Thoracic aorta (tissue), 2 donors: ENCODE results near the gene GFRA1. TPM values are rescaled to one million over a fixed set of nuclear protein-coding genes. Genes with fewer than 3 reads are reported as not detected.

Source experiments
- ATAC-seq: fragments of 150-250 bp; one replicate; pipeline ENCODE4 v1.8.0; 2017; ENCODE audit warnings: low read depth; ENCODE audit not compliant: insufficient number of reproducible peaks, low FRiP score
- DNase-seq: peaks from one replicate; pipeline ENCODE4 v3.0.0-alpha.2; 2020; ENCODE audit warnings: low spot score
- H3K27ac ChIP-seq, 2 donors: fragments of 200-600 bp; sonication (generic); 1 replicate in 1 of 2; 2 replicates in 1 of 2; pipeline ENCODE4 v1.5.1; 2016; ENCODE audit warnings: mild to moderate bottlenecking in 2 of 2, moderate library complexity in 2 of 2
- H3K27me3 ChIP-seq: fragments of 200-600 bp; sonication (generic); replicated peaks from 2 replicates; pipeline ENCODE4 v1.6.0; 2016; ENCODE audit warnings: mild to moderate bottlenecking; ENCODE audit not compliant: insufficient read depth
- H3K36me3 ChIP-seq: fragments of 200-600 bp; sonication (generic); one replicate; pipeline ENCODE4 v1.5.1; 2016
- H3K4me1 ChIP-seq, 2 donors: fragments of 200-600 bp; sonication (generic); 1 replicate in 1 of 2; 2 replicates in 1 of 2; pipeline versions ENCODE4 v1.5.1 to v1.6.0; 2016; ENCODE audit warnings: low read depth in 2 of 2, mild to moderate bottlenecking in 1 of 2; ENCODE audit not compliant: control insufficient read depth in 1 of 2
- H3K4me3 ChIP-seq: fragments of 200-600 bp; sonication (generic); 2 replicates; pipeline ENCODE4 v1.5.1; 2016; ENCODE audit warnings: mild to moderate bottlenecking
- H3K9me3 ChIP-seq: fragments of 200-600 bp; sonication (generic); 2 replicates; pipeline ENCODE4 v1.5.1; 2016
- total RNA-seq, 2 donors: library from RNA; depleted of rRNA; stranded (reverse); fragments of >200 nt; gene quantifications; one replicate each; pipeline versions ENCODE4 v1.1.0 to v1.2.3, GENCODE V29; 2016
- TF ChIP-seq, protein P1 (sequence below): fragments of 200-600 bp; sonication (generic); IDR thresholded peaks from one replicate; pipeline ENCODE4 v1.5.1; 2019; ENCODE audit warnings: antibody characterized with exemption

Gene GFRA1
- total RNA-seq, 2 donors from 2014 or later: 5.8 to 9.3 TPM

DNA sequence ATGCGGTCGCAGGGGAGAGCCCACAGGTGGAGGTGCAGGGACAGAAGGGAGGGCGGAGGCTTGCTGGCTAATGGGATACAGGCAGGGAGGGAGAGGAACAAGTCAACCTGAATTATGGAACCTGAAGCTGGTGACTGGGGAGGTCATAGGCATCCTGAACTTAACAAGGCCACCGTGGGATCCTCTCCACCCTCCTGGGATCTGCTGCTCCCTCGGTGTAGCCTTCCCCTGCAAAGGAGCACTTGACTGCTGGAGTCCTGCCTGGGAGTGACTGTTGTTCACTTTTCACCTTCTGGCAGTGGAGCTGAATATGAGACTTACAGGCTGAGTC lies 223.1 kb downstream of the GFRA1 start:
- Histone ChIP-seq H3K4me3 (no peak overlapping the region), H3K4me1 (peaks cover 1 to 25% of the 10 kb centered on the region in 2 donors), H3K36me3 (no peaks in the 10 kb centered on the region), H3K27me3 (no peaks in the 10 kb centered on the region), H3K27ac (no peak overlapping the region), H3K9me3 (no peaks in the 10 kb centered on the region)
- no peak for DNase-seq
- ATAC-seq: no peak
- TF ChIP-seq, protein P1, sequence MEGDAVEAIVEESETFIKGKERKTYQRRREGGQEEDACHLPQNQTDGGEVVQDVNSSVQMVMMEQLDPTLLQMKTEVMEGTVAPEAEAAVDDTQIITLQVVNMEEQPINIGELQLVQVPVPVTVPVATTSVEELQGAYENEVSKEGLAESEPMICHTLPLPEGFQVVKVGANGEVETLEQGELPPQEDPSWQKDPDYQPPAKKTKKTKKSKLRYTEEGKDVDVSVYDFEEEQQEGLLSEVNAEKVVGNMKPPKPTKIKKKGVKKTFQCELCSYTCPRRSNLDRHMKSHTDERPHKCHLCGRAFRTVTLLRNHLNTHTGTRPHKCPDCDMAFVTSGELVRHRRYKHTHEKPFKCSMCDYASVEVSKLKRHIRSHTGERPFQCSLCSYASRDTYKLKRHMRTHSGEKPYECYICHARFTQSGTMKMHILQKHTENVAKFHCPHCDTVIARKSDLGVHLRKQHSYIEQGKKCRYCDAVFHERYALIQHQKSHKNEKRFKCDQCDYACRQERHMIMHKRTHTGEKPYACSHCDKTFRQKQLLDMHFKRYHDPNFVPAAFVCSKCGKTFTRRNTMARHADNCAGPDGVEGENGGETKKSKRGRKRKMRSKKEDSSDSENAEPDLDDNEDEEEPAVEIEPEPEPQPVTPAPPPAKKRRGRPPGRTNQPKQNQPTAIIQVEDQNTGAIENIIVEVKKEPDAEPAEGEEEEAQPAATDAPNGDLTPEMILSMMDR: no peak

DNA sequence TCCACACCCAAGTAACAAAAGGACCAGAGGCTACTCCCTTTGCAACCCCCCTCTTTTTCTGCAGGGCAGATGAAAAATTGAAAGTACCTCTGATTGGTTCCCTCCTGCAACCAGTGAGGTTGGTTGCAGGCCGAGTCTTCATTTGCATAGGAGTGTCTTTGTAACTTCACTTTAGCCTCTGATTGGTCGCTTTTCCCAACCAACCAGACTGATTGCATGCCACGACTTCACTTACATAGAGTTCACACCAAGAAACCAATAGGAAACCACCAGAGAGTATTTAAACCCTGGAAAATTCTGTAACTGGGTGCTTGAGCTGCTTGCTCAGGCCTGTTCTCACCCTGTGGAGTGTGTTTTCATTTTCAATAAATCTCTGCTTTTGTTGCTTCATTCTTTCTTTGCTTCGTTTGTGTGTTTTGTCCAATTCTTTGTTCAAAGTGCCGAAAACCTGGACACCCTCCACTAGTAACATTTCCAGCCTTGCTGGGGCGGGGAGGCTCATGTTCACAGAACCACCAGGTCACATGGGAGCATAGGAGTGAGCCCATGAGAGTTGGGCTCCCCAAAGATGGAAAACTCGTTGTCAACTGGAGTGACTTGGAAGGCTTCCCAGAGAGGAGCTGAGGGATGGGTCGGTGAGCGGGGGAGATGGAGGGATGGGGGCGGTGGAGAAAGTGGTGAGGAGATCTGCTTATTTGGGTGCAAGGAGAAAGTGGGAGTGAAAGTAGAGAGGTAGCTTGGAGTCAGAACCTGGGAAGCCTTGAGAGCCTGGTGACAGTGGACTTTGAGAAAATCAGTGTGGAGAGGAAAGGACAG lies 223.6 kb downstream of the GFRA1 start:
- ATAC-seq (no peak), DNase-seq (no peak)
- Histone ChIP-seq H3K4me1 (peaks cover 5 to 31% of the 10 kb centered on the region in 2 donors), H3K9me3 (no peaks in the 10 kb centered on the region), H3K27ac (no peak overlapping the region), H3K4me3 (no peak overlapping the region), H3K27me3 (no peaks in the 10 kb centered on the region), H3K36me3 (no peaks in the 10 kb centered on the region)
- TF ChIP-seq, protein P1: no peak

DNA sequence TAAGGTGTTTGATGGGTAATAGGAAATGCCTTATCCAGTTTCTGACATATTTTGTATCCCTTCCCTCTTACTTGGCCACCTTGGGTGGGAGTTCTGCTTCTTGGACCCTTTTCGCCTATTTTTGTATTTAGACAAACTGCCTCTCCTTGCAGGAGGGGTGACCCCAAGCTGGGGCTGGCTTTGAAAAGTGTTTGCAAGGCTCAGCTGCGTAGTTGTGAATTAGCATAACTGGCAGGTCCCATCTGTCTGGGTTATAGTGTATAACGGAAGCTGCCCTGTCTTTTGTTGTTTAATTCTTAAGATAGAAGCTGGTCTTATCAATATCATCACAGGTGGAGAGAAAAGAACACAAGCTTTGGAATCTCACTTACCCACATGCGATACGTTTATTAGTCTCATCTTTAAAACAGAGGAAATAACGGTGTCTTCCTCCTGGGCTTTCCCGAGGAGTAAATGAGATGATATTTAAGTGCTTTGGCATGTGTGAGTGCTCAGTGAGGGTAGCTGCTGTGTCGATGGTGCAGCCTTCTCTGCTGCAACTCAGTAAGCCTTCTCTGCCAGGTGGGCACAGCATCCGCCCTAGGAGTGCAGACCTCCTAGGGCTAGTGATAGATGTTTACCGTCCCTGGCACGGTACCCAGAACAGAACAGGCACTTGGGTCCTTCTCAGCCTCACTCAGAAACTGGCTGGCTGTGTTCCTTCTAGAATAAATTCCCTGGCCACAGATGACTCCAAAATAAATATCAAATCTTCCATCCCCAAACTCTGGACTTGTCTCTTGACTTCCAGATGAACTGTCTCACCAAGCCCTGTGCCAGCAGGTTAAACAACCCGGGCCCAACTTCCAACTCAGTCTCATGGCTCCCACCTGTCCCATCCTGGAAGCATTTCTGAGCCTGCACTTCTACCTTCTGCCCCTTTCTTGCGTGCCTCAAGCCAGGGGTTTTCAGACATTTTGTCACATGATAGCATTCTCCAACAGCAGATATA lies 227.3 kb downstream of the GFRA1 start:
- TF ChIP-seq, protein P1: no peak
- Histone ChIP-seq H3K36me3 (no peaks in the 10 kb centered on the region), H3K4me1 (peaks cover 8 to 37% of the 10 kb centered on the region in 2 donors), H3K9me3 (no peaks in the 10 kb centered on the region), H3K27ac (no peak overlapping the region), H3K27me3 (no peaks in the 10 kb centered on the region), H3K4me3 (no peak overlapping the region)
- ATAC-seq (no peak), DNase-seq (no peak)

DNA sequence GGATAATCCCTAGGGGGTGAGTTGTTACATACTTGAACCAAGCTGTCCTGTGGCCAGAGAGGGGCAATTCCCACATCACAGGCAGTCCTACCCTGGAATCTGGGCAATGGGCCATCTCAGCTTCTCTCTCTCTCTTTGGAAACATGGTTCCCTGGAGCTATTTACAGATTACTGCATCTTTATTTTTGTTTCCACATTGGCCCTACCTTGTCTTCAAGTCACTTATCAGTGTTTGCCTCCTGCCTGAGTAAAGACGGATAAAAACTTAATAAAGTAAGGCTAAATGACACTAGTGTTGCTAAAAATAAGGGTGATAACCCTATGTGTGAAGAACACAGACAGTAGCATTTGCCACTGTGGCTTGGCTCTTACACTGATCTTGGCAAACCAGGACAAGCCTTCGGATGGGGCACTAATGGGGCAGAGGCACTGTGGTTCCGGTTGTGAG lies 228.2 kb downstream of the GFRA1 start:
- ATAC-seq (no peak), DNase-seq (no peak)
- Histone ChIP-seq H3K4me1 (peaks cover 8 to 37% of the 10 kb centered on the region in 2 donors), H3K27ac (no peak overlapping the region), H3K4me3 (peak overlapping the region; percentile 25), H3K27me3 (no peaks in the 10 kb centered on the region), H3K36me3 (no peaks in the 10 kb centered on the region), H3K9me3 (no peaks in the 10 kb centered on the region)
- TF ChIP-seq, protein P1: no peak

DNA sequence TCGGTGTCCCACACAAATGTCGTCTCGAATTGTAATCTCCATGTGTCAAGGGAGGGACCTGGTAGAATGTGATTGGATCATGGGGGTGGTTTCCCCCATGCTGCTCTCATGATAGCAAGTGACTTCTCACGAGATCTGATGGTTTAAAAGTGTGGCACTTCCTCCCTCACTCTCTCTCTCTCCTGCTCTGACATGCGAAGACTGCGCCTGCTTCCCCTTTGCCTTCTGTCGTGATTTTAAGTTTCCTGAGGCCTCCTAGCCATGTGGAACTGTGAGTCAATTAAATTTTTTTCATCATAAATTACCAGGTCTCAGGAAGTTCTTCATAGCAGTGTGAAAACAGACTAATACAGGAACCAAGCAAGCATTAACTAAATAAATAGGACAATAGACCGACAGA lies 229.1 kb downstream of the GFRA1 start:
- ATAC-seq: no peak
- no peaks in the 10 kb centered on the region for H3K9me3 ChIP-seq

More for the DNA sequence above, 229.1 kb downstream of the GFRA1 start:
- TF ChIP-seq, protein P1: no peak
- Histone ChIP-seq H3K27me3 (no peaks in the 10 kb centered on the region), H3K27ac (no peak overlapping the region), H3K4me3 (no peak overlapping the region), H3K36me3 (no peaks in the 10 kb centered on the region), H3K4me1 (peaks cover 8 to 28% of the 10 kb centered on the region in 2 donors)
- no peak for DNase-seq
